DOHH2 (cell line): ENCODE data around the gene SF3B2.

Experiments
- H3F3A ChIP-seq: fragments of 200-600 bp; sonication (generic), shearing (Covaris generic); 2 replicates; pipeline ENCODE4 v1.6.0; 2016; ENCODE audit warnings: antibody characterized with exemption, mild to moderate bottlenecking; ENCODE audit not compliant: control insufficient read depth, insufficient read depth
- H3K27ac ChIP-seq: fragments of 200-600 bp; sonication (generic); 2 replicates; pipeline ENCODE4 v1.5.1; 2014; ENCODE audit warnings: low read depth, mild to moderate bottlenecking, low read length, moderate library complexity
- H3K27me3 ChIP-seq: fragments of 200-600 bp; sonication (generic); 2 replicates; pipeline ENCODE4 v1.6.1; 2014; ENCODE audit warnings: mild to moderate bottlenecking, low read length, mixed read lengths; ENCODE audit not compliant: control insufficient read depth
- H3K36me3 ChIP-seq: fragments of 200-600 bp; sonication (generic); 2 replicates; pipeline ENCODE4 v1.6.1; 2014; ENCODE audit warnings: mild to moderate bottlenecking, low read length, moderate library complexity, mixed read lengths; ENCODE audit not compliant: control insufficient read depth
- H3K4me1 ChIP-seq: fragments of 200-600 bp; sonication (generic); 2 replicates; pipeline ENCODE4 v1.6.1; 2014; ENCODE audit warnings: mild to moderate bottlenecking, low read length, mixed read lengths; ENCODE audit not compliant: control insufficient read depth
- H3K4me2 ChIP-seq: fragments of 200-600 bp; sonication (generic); 2 replicates; pipeline ENCODE4 v1.6.0; 2014; ENCODE audit warnings: mild to moderate bottlenecking, low read length, moderate library complexity
- H3K4me3 ChIP-seq: fragments of 200-600 bp; sonication (generic); 2 replicates; pipeline ENCODE4 v1.5.1; 2014; ENCODE audit warnings: mild to moderate bottlenecking, low read length, mixed read lengths
- H3K79me2 ChIP-seq: fragments of 200-600 bp; sonication (generic); 2 replicates; pipeline ENCODE4 v1.6.1; 2014; ENCODE audit warnings: mild to moderate bottlenecking, low read length, mixed read lengths; ENCODE audit not compliant: control insufficient read depth
- H3K9me2 ChIP-seq: fragments of 200-600 bp; sonication (generic); replicated peaks from 2 replicates; pipeline ENCODE4 v1.6.1; 2014; ENCODE audit warnings: mild to moderate bottlenecking, low read length, mixed read lengths; ENCODE audit not compliant: control insufficient read depth
- H3K9me3 ChIP-seq: fragments of 200-600 bp; sonication (generic); 2 replicates; pipeline ENCODE4 v1.6.1; 2014; ENCODE audit warnings: antibody characterized with exemption, low read length, mixed read lengths; ENCODE audit not compliant: control insufficient read depth, insufficient read depth
- H4K20me1 ChIP-seq: fragments of 200-600 bp; sonication (generic); 2 replicates; pipeline ENCODE4 v1.6.0; 2014; ENCODE audit warnings: low read depth, mild to moderate bottlenecking, antibody characterized with exemption, low read length, moderate library complexity; ENCODE audit not compliant: control insufficient read depth, insufficient read depth
- EZH2phosphoT487 ChIP-seq: fragments of 200-600 bp; sonication (generic); IDR thresholded peaks from 2 replicates; pipeline ENCODE4 v1.6.1; 2017; ENCODE audit warnings: borderline replicate concordance, mild to moderate bottlenecking, antibody characterized with exemption, low read length, moderate library complexity, mixed read lengths
- TF ChIP-seq, protein P1 (sequence below): fragments of 200-600 bp; sonication (generic); IDR thresholded peaks from one replicate; pipeline ENCODE4 v1.5.1; 2014; ENCODE audit warnings: antibody characterized with exemption, mild to moderate bottlenecking, low read depth, low read length; ENCODE audit not compliant: poor library complexity, severe bottlenecking

Gene SF3B2

DNA sequence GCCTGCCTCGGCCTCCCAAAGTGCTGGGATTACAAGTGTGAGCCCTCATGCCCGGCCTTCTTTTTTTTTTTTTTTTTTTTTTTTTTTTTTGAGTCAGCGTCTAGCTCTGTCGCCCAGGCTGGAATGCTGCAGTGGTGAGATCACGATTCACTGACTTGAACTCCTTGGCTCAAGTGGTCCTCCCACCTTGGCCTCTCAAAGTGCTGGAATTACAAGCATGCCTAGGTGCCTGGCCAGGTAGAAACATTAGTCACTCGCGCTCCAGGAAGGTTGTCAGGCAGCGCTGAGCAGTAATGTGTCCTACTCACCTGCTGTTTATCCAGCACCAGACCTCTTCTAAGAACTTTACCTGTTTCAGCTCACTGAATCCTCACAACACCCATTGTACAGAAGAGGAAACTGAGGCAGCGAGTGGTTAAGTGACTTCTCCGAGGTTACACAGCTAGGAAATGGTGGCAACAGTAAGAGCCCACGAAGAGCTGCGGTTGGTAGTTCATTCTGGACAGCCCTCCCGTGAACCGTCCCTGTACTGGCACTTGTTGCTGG lies 40.9 kb upstream of the SF3B2 start:
- Histone ChIP-seq H3K79me2 (no peaks in the 10 kb centered on the region), H3F3A (no peaks in the 10 kb centered on the region; the same call in 1 of the 2 replicates), H3K4me2 (no peak overlapping the region), H3K9me2 (no peaks in the 10 kb centered on the region), H4K20me1 (no peaks in the 10 kb centered on the region), H3K36me3 (no peaks in the 10 kb centered on the region), H3K4me1 (no peaks in the 10 kb centered on the region), H3K27ac (no peak overlapping the region), H3K4me3 (no peak overlapping the region), H3K9me3 (no peaks in the 10 kb centered on the region), H3K27me3 (0 out of 2 replicates have a peak, but pooled peaks cover 5% of the 10 kb centered on the region)
- no peak for TF ChIP-seq EZH2phosphoT487
- TF ChIP-seq, protein P1, sequence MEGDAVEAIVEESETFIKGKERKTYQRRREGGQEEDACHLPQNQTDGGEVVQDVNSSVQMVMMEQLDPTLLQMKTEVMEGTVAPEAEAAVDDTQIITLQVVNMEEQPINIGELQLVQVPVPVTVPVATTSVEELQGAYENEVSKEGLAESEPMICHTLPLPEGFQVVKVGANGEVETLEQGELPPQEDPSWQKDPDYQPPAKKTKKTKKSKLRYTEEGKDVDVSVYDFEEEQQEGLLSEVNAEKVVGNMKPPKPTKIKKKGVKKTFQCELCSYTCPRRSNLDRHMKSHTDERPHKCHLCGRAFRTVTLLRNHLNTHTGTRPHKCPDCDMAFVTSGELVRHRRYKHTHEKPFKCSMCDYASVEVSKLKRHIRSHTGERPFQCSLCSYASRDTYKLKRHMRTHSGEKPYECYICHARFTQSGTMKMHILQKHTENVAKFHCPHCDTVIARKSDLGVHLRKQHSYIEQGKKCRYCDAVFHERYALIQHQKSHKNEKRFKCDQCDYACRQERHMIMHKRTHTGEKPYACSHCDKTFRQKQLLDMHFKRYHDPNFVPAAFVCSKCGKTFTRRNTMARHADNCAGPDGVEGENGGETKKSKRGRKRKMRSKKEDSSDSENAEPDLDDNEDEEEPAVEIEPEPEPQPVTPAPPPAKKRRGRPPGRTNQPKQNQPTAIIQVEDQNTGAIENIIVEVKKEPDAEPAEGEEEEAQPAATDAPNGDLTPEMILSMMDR: no peak

DNA sequence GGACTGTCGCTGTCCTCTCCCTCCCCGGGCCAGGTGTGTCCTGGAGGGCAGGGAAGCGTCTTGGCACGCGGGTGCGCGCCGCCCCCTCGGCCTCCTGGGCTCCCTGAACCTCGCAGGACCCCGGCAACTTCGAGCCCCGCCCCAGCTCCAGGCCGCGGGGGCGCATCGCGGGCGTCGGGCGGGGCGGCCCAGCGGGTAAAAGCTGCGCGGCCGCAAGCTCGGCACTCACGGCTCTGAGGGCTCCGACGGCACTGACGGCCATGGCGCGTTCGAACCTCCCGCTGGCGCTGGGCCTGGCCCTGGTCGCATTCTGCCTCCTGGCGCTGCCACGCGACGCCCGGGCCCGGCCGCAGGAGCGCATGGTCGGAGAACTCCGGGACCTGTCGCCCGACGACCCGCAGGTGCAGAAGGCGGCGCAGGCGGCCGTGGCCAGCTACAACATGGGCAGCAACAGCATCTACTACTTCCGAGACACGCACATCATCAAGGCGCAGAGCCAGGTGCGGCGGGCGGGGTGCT lies 40.3 kb upstream of the SF3B2 start, which contains the start of gene CST6:
Gene CST6, plus strand, starts transcription at position 224 of the 519 bp plus-strand sequence. Its CDS starts 37 bp downstream, at position 261.
- no peak within 1 kb of the TSS for H3K4me2 ChIP-seq
- no peak within 1 kb of the TSS for H3K4me3 ChIP-seq
- H4K20me1 ChIP-seq: no peaks in the 10 kb centered on the region
- no peak for TF ChIP-seq EZH2phosphoT487
- TF ChIP-seq, protein P1: no peak
- H3K27me3 ChIP-seq: 0 out of 2 replicates have a peak, but pooled peaks cover 5% of the 10 kb centered on the region
- H3K79me2 ChIP-seq: no peaks in the 10 kb centered on the region
- H3K4me1 ChIP-seq: no peaks in the 10 kb centered on the region
- H3K27ac ChIP-seq: no peak within 1 kb of the TSS
- H3K36me3 ChIP-seq: no peaks in the 10 kb centered on the region
- H3K9me2 ChIP-seq: no peaks in the 10 kb centered on the region
- no peaks in the 10 kb centered on the region for H3F3A ChIP-seq
- H3K9me3 ChIP-seq: no peaks in the 10 kb centered on the region

DNA sequence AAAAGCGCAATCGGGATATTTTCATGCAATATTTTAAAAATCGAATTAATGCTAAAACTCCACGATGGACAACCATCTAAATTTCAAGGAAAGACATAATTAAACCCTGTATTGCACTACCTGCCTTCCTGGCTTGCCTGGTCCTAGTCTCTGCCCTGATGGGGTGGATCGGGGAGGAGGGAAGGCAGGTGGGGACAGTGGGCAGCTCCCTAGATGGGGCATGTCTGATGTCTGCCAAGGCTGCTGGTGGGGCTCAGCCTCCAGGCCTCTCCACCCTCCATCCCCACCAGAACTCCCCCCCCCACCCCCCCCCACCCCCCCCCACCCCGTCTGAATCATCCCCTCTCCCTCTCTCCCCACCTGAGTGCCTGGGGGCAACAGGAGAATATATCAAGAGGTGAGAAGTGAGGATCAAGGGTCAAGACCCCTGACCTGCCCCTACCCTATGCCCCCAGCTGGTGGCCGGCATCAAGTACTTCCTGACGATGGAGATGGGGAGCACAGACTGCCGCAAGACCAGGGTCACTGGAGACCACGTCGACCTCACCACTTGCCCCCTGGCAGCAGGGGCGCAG lies 39.7 kb upstream of the SF3B2 start:
- Histone ChIP-seq H3K9me2 (no peaks in the 10 kb centered on the region), H3K4me3 (no peak overlapping the region), H3K4me2 (no peak overlapping the region), H3K36me3 (no peaks in the 10 kb centered on the region), H3K27ac (no peak overlapping the region), H3K79me2 (no peaks in the 10 kb centered on the region), H4K20me1 (no peaks in the 10 kb centered on the region), H3F3A (no peaks in the 10 kb centered on the region), H3K4me1 (no peaks in the 10 kb centered on the region), H3K27me3 (0 out of 2 replicates have a peak, but pooled peaks cover 5% of the 10 kb centered on the region), H3K9me3 (no peaks in the 10 kb centered on the region)
- no peak for TF ChIP-seq EZH2phosphoT487
- TF ChIP-seq, protein P1: no peak
